GM13976 (cell line): ENCODE data around the gene IFT172.
"Not testable (repeated sequence)": the region's sequence is repeated elsewhere in the genome, so short reads cannot be mapped to it uniquely, and the experiment has no call there.

Experiments
- DNase-seq: peaks from one replicate; pipeline ENCODE4 v3.0.0; 2012; ENCODE audit warnings: low spot score
- in situ Hi-C: fragments of 300-500 bp; cut with MboI; formaldehyde crosslinking; loops from one replicate; pipeline ENCODE4 v1.12.0; 2022; ENCODE audit warnings: low sequenced_read_pairs, mixed read lengths, inconsistent platforms; ENCODE audit not compliant: unreplicated experiment
- TF ChIP-seq, protein P1 (sequence below): IDR thresholded peaks from 2 replicates; pipeline ENCODE4 v1.5.1; 2012; ENCODE audit warnings: borderline replicate concordance, mild to moderate bottlenecking; ENCODE audit not compliant: insufficient read depth; ENCODE audit errors: extremely low read depth, missing control alignments, control extremely low read depth

Gene IFT172

DNA sequence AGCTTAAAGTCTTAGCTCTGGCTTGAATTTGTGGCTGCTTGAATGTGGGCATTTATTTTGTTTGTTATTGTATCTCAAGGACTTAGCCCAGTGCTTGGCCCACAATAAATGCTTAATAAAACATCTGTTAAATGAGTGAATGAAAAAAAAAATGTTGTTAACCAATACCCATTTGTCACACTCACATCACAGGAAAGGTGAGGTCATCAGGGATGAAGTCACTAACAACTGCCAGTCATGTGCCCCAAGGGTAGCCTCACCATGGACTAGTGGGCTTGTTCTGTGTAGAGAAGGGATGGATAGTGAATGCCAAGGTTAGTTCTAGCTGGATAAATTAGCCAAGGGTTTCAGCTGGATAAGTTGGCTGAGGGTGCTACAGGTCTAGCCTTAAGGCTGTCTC, 58.1 kb downstream of the IFT172 start:
- DNase-seq = no peak
- TF ChIP-seq, protein P1, sequence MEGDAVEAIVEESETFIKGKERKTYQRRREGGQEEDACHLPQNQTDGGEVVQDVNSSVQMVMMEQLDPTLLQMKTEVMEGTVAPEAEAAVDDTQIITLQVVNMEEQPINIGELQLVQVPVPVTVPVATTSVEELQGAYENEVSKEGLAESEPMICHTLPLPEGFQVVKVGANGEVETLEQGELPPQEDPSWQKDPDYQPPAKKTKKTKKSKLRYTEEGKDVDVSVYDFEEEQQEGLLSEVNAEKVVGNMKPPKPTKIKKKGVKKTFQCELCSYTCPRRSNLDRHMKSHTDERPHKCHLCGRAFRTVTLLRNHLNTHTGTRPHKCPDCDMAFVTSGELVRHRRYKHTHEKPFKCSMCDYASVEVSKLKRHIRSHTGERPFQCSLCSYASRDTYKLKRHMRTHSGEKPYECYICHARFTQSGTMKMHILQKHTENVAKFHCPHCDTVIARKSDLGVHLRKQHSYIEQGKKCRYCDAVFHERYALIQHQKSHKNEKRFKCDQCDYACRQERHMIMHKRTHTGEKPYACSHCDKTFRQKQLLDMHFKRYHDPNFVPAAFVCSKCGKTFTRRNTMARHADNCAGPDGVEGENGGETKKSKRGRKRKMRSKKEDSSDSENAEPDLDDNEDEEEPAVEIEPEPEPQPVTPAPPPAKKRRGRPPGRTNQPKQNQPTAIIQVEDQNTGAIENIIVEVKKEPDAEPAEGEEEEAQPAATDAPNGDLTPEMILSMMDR = no peak
- in situ Hi-C loops = no loop called here

DNA sequence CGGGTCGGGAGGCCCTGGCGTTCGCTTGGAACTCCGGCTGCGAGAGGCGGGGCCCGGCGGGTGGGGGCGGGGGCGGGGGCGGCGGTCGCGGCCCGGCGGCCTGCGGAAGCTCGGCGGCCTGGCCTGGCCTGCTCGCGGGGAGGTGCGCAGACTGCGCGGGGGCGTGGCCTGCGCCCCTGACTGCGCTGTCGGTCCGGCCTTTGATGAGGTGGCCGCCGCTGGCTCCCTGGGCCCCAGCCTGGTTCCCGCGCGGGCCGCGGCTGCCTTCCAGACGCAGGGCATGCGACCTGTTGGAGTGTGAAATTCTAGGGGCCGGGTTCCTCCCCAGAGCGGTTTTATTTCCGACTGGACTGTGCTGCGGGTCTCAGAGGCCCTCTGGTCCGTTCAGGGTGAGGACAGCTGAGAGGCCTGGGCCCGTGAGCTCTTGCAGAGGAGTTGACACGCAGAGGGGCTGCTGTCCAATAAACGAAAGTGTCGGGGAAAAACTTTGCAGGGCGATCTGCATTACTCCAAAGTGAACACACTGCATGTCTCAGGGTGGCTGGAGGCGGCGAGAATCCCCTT, 60.5 kb downstream of the IFT172 start:
- peak; percentile 94 for DNase-seq
- in situ Hi-C loops = no loop called here
- TF ChIP-seq, protein P1 = no peak

DNA sequence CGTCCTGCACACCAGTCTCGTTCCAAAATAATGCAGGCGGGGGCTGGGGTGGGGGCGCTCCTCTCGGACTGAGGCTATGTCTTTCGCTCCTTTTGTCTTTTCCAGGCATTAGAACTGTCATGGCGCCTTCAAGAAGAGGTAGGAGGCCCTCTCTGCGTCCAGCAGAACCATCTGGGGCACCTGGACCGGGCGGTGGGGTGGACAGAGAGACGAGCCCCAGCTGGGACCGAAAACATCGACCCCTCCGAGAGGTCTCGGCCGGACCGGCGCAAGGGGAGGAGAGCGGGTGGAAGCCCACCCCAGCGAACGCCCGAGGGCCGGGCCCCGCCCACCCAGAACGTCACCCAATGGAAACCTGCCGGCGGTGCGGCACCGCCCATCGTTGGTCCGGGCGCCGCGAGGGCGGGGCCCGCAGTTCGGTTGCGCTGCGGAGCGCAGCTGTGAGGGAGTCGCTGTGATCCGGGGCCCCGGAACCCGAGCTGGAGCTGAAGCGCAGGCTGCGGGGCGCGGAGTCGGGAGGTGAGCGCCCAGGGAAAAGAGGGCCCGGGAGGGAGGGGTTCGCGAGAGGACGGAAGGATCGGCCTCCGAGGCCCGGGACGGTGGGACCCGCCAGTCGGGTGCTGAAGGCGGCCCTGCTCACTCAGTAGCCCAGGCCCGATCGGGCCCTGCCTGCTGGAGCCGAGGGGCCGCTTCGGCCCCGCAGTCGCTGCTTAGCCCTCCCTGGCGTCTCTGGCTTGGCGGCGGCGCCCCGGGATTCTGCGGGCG, 61.1 kb downstream of the IFT172 start, which contains the start of gene NRBP1:
TSS of gene NRBP1 (plus strand) at position 419 of the 765 bp plus-strand sequence. CDS start 4,643 bp downstream, outside the sequence.
- peak; percentile 95 for DNase-seq
- in situ Hi-C loops = no loop called here
- TF ChIP-seq, protein P1 = no peak

DNA sequence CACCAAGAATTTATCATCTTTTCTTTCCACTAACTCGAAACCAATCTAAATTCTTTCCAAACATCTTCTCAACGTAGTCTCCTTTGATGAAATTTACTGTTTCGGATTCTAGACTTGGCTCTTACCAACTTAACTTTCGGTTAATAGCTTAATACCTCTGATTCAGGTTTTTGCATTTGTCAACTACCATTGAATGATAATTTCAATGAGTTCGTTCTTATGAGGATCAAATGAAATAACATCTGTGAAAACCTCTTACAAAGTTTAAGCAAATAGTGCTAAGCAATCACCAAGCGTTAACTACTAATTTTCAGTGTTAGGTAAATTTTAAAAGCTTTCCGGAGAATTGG, 61.7 kb downstream of the IFT172 start:
- TF ChIP-seq, protein P1 = no peak
- no peak for DNase-seq
- in situ Hi-C loops = no loop called here

DNA sequence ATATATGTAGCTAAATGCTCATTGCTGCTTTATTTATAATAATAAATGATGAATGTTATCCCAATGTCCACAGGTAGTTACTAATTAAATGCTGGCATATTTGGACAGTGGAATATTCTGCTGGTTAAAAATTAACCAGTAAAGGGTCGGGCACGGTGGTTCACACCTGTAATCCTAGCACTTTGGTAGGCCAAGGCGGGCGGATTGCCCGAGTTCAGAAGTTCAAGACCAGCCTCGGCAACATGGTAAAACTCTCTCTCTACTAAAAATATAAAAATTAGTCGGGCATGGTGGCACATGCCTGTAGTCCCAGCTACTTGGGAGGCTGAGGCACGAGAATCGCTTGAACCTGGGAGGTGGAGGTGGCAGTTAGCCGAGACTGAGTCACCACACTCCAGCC, 64.5 kb downstream of the IFT172 start:
- DNase-seq, in situ Hi-C loops: not testable (repeated sequence)

DNA sequence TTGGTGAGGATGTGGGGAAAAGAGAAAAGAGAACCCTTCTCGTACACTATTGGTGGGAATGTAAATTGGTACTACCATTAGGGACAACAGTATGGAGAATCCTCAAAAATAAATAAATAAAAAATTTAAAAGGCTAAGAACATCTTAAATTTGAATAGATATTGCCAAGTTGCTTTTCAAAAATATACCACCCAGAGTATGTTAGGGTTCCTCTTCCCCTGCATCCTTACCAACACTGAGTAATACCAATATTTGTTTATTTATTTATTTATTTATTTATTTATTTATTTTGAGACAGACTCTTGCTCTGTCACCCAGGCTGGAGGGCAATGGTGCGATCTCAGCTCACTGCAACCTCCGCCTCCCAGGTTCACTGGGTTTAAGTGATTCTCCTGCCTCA, 66.6 kb downstream of the IFT172 start:
- in situ Hi-C loops = no loop called here
- DNase-seq = no peak
- TF ChIP-seq, protein P1 = no peak

DNA sequence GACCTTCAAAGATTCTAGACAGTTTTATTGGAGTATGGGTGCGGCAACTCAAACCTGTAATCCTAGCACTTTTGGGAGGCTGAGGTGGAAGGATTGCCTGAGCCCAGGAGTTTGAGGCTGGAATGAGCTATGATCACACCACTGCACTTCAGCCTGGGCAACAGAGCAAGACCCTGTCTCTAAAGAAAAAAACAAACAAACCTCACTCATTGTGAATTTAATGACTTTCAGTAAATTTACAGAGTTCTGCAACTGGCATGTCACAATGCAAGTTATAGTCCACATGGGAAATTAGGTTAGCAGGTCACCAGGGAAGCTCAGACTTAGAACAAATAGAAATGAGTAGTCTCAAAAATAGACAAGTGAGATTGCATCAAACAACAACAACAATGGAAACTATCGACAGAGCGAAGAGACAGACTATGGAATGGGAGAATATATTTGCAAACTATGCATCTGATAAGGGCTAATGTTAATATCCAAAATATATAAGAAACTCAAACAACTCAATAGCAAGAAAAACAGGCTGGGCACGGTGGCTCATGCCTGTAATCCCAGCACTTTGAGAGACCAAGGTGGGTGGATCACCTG, 67.8 kb downstream of the IFT172 start:
- TF ChIP-seq, protein P1 = no peak
- in situ Hi-C loops = no loop called here

More for the DNA sequence above, 67.8 kb downstream of the IFT172 start:
- DNase-seq = no peak
